K562 (cell line): ENCODE results near the gene BPTF. TPM values are rescaled to one million over a fixed set of nuclear protein-coding genes. Genes with fewer than 3 reads are reported as not detected.

Experiments
- CHD2 ChIP-seq: IDR thresholded peaks from 2 replicates; pipeline ENCODE4 v1.6.1; 2011; ENCODE audit warnings: low read depth, low read length
- CREB5 ChIP-seq: fragments of 250-450 bp; sonication (Bioruptor Pico); IDR thresholded peaks from 2 replicates; pipeline ENCODE4 v1.5.0; 2020; ENCODE audit warnings: mild to moderate bottlenecking
- EGR1 ChIP-seq: fragments of 450-650 bp; conservative IDR thresholded peaks from 2 replicates; pipeline ENCODE4 v1.6.1; 2017; ENCODE audit warnings: mild to moderate bottlenecking
- GTF2E2 ChIP-seq: fragments of 200-800 bp; sonication (Bioruptor generic); IDR thresholded peaks from 2 replicates; pipeline ENCODE4 v1.6.1; 2016; ENCODE audit warnings: missing genetic modification characterization, missing compliant biosample characterization
- HNRNPK ChIP-seq: fragments of 200-400 bp; formaldehyde crosslinking; IDR thresholded peaks from one replicate; pipeline ENCODE4 v1.6.1; 2018; ENCODE audit warnings: mild to moderate bottlenecking, low read depth, low read length; ENCODE audit not compliant: poor library complexity, severe bottlenecking
- NR2C1 ChIP-seq, 2 experiments: fragments of 450-650 bp; IDR thresholded peaks; 2 replicates each; pipeline ENCODE4 v1.6.1; 2017; ENCODE audit warnings: mild to moderate bottlenecking in 2 of 2, antibody characterized with exemption in 1 of 2, inconsistent platforms in 1 of 2, missing compliant biosample characterization in 1 of 2, missing genetic modification characterization in 1 of 2
- NR4A1 ChIP-seq, 2 experiments: fragments of 250-450 bp in 1 of 2; fragments of 450-650 bp in 1 of 2; sonication (Bioruptor Pico) in 1 of 2; IDR thresholded peaks; 2 replicates each; pipeline versions ENCODE4 v1.4.0 to v1.6.1; 2016 to 2020; ENCODE audit warnings: mild to moderate bottlenecking in 2 of 2, missing compliant biosample characterization in 1 of 2, missing genetic modification characterization in 1 of 2, moderate library complexity in 1 of 2
- PHF21A ChIP-seq: fragments of 450-650 bp; IDR thresholded peaks from 2 replicates; pipeline ENCODE4 v1.6.1; 2017; ENCODE audit warnings: low read depth, borderline replicate concordance
- POLR3A ChIP-seq: IDR thresholded peaks from 2 replicates; pipeline ENCODE4 v1.6.1; 2011; ENCODE audit warnings: borderline replicate concordance, mild to moderate bottlenecking, moderate library complexity; ENCODE audit not compliant: insufficient read length, insufficient read depth; ENCODE audit errors: extremely low read depth
- POU5F1 ChIP-seq: fragments of 150-350 bp; IDR thresholded peaks from 2 replicates; pipeline ENCODE4 v1.6.1; 2014; ENCODE audit warnings: borderline replicate concordance, low read length, low read depth, mild to moderate bottlenecking; ENCODE audit not compliant: partially characterized antibody
- RB1 ChIP-seq: fragments of 450-650 bp; IDR thresholded peaks from 2 replicates; pipeline ENCODE4 v1.6.1; 2017; ENCODE audit warnings: low read depth, mild to moderate bottlenecking
- STAT5B ChIP-seq: fragments of 250-450 bp; sonication (Bioruptor Pico); IDR thresholded peaks from 2 replicates; pipeline ENCODE4 v1.8.0; 2021; ENCODE audit warnings: mild to moderate bottlenecking, inconsistent platforms
- TAF9B ChIP-seq: fragments of 450-650 bp; IDR thresholded peaks from 2 replicates; pipeline ENCODE4 v1.6.1; 2018; ENCODE audit warnings: mild to moderate bottlenecking; ENCODE audit not compliant: partially characterized antibody
- TEAD4 ChIP-seq, 2 experiments: sonication (generic) in 1 of 2; formaldehyde crosslinking in 1 of 2; IDR thresholded peaks; 2 replicates each; pipeline versions ENCODE4 v1.6.1 to v1.8.0; 2012 to 2022; ENCODE audit warnings: borderline replicate concordance in 1 of 2, inconsistent platforms in 1 of 2, low read length in 1 of 2, mild to moderate bottlenecking in 1 of 2, missing genetic modification reagents in 1 of 2
- ZNF347 ChIP-seq: fragments of 450-650 bp; formaldehyde crosslinking; IDR thresholded peaks from 2 replicates; pipeline ENCODE4 v1.4.0; 2020; ENCODE audit warnings: low read depth, mild to moderate bottlenecking, moderate library complexity
- ZNF41 ChIP-seq: fragments of 250-450 bp; sonication (Bioruptor Pico); conservative IDR thresholded peaks from 2 replicates; pipeline ENCODE4 v1.4.0; 2020; ENCODE audit warnings: mild to moderate bottlenecking
- ZNF717 ChIP-seq: fragments of 250-450 bp; sonication (Bioruptor Pico); IDR thresholded peaks from 2 replicates; pipeline ENCODE4 v1.5.0; 2021
- polyA plus RNA-seq, 8 experiments: library from polyadenylated mRNA; depleted of rRNA in 4 of 8; stranded (reverse) in 5 of 8; unstranded in 3 of 8; fragments of >200 nt; fragmentation: Nextera tagmentation in 2 of 8; fragmentation: Illumina TruSeq in 1 of 8; extraction: Ambion mirVana in 2 of 8; extraction: Trizol in 1 of 8; gene quantifications; 2 replicates each; pipeline versions ENCODE4 v1.2.1 to v1.2.3, GENCODE V29; 2011 to 2014; ENCODE audit warnings: inconsistent platforms in 1 of 8, missing spikeins in 1 of 8
- total RNA-seq, 7 experiments: library from RNA; depleted of rRNA in 6 of 7; stranded (reverse); fragments of >200 nt in 6 of 7; fragmentation: Illumina TruSeq in 2 of 7; extraction: Trizol in 2 of 7; gene quantifications; 2 replicates each; pipeline versions ENCODE4 v1.2.1 to v1.2.3, GENCODE V29; 2011 to 2021; ENCODE audit warnings: low replicate concordance in 1 of 7
- TF ChIP-seq, protein P1 (sequence below): fragments of 250-450 bp; sonication (Bioruptor Pico); IDR thresholded peaks from 2 replicates; pipeline ENCODE4 v1.4.0; 2020
- TF ChIP-seq, protein P2 (sequence below): fragments of 450-650 bp; IDR thresholded peaks from 2 replicates; pipeline ENCODE4 v1.6.1; 2016

BPTF gene
- total and polyA plus RNA-seq, 9 of the 15 experiments (the other 6 are each of a cell fraction or from before 2014, with no cell fraction given), result 12.5 to 52.1 (median 26.9) TPM

DNA sequence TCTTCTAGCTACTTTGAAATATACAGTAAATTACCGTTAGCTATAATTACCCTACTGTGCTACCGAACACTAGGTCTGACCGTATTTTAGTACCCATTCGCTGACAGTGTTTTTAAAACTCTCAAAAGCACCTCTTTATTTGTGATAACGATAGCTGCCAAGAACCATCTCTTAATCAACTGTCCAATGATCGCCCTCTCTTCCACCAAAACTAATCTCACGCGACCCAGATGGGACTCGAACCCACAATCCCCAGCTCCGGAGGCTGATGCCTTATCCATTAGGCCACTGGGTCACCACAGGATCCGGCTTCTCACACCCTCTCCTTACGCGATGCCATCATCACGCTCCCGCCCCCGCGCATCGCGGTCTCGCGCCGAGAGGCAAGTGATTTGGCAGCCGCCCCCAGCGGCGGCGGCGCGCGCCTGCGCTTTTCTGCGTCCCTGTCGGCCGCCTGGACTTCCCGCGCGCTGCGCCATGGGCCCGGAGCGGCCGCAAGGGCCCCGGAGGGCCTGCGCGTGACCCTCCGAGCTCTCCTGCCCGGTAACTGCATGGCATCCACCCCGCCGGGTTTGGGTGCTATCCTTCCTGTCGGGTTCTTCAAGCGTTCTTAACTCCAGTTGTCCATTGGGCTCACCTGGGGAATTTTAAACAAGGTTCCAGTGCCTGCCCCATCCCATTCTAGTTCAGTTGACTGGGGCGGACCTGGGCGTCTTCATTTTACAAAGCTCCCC is 194.5 kb downstream of the BPTF start (continued):
- TF ChIP-seq, protein P1, sequence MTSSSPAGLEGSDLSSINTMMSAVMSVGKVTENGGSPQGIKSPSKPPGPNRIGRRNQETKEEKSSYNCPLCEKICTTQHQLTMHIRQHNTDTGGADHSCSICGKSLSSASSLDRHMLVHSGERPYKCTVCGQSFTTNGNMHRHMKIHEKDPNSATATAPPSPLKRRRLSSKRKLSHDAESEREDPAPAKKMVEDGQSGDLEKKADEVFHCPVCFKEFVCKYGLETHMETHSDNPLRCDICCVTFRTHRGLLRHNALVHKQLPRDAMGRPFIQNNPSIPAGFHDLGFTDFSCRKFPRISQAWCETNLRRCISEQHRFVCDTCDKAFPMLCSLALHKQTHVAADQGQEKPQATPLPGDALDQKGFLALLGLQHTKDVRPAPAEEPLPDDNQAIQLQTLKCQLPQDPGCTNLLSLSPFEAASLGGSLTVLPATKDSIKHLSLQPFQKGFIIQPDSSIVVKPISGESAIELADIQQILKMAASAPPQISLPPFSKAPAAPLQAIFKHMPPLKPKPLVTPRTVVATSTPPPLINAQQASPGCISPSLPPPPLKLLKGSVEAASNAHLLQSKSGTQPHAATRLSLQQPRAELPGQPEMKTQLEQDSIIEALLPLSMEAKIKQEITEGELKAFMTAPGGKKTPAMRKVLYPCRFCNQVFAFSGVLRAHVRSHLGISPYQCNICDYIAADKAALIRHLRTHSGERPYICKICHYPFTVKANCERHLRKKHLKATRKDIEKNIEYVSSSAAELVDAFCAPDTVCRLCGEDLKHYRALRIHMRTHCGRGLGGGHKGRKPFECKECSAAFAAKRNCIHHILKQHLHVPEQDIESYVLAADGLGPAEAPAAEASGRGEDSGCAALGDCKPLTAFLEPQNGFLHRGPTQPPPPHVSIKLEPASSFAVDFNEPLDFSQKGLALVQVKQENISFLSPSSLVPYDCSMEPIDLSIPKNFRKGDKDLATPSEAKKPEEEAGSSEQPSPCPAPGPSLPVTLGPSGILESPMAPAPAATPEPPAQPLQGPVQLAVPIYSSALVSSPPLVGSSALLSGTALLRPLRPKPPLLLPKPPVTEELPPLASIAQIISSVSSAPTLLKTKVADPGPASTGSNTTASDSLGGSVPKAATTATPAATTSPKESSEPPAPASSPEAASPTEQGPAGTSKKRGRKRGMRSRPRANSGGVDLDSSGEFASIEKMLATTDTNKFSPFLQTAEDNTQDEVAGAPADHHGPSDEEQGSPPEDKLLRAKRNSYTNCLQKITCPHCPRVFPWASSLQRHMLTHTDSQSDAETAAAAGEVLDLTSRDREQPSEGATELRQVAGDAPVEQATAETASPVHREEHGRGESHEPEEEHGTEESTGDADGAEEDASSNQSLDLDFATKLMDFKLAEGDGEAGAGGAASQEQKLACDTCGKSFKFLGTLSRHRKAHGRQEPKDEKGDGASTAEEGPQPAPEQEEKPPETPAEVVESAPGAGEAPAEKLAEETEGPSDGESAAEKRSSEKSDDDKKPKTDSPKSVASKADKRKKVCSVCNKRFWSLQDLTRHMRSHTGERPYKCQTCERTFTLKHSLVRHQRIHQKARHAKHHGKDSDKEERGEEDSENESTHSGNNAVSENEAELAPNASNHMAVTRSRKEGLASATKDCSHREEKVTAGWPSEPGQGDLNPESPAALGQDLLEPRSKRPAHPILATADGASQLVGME (CRISPR knock-in tag), result 0 out of 2 replicates have a peak, but pooled peaks have one; percentile 57
- TF ChIP-seq STAT5B (CRISPR knock-in tag) (no peak), NR2C1 (IDR thresholded peaks at IDR 0.05) (no peak), NR2C1 (tag; IDR thresholded peaks at IDR 0.05) (no peak), CHD2 (peak; percentile 87), CREB5 (no peak), POLR3A (peak; percentile 94), ZNF717 (no peak), GTF2E2 (peak; percentile 88), EGR1 (peak; percentile 100), NR4A1 (CRISPR knock-in tag; IDR thresholded peaks at IDR 0.05) (no peak), NR4A1 (tag; IDR thresholded peaks at IDR 0.05) (peak; percentile 77), PHF21A (no peak; the same call in 1 of the 2 replicates), RB1 (peak; percentile 99), TAF9B (no peak), ZNF347 (no peak), HNRNPK (no peak), TEAD4 (IDR thresholded peaks at IDR 0.05; ENCODE audit: low read length) (peak; percentile 91), TEAD4 (CRISPR knock-in tag; IDR thresholded peaks at IDR 0.05; ENCODE audit: borderline replicate concordance) (no peak), POU5F1 (peak; percentile 3), ZNF41 (CRISPR knock-in tag) (no peak)
- TF ChIP-seq, protein P2, sequence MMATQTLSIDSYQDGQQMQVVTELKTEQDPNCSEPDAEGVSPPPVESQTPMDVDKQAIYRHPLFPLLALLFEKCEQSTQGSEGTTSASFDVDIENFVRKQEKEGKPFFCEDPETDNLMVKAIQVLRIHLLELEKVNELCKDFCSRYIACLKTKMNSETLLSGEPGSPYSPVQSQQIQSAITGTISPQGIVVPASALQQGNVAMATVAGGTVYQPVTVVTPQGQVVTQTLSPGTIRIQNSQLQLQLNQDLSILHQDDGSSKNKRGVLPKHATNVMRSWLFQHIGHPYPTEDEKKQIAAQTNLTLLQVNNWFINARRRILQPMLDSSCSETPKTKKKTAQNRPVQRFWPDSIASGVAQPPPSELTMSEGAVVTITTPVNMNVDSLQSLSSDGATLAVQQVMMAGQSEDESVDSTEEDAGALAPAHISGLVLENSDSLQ, result peak; percentile 69
